ENCODE results near the gene OTP. TPM values are rescaled to one million over a fixed set of nuclear protein-coding genes. Genes with fewer than 3 reads are reported as not detected.

The OTP gene
- not detected in 2 replicates for total RNA-seq (2014; rRNA removed; shearing (Covaris generic))

GRCh38 chr5:77637998-77638762 is at the start of gene OTP:
OTP (minus strand) TSS chr5:77638713; CDS start chr5:77638549, 164 bp downstream.
- no peak for DNase-seq (ENCODE audit: low spot score)

GRCh38 chr5:77683171-77683732 is 44.7 kb upstream of the OTP start:
- no peak for DNase-seq (ENCODE audit: low spot score)

GRCh38 chr5:77670526-77670925 is 32.0 kb upstream of the OTP start:
- no peak for DNase-seq (ENCODE audit: low spot score)

- DNase-seq (ENCODE audit: low spot score), result no peak
Observed at GRCh38 chr5:77669677-77670076, 31.2 kb upstream of the OTP start.

- no peak for DNase-seq (ENCODE audit: low spot score)
Observed at GRCh38 chr5:77663090-77663863, 24.8 kb upstream of the OTP start.

- DNase-seq (ENCODE audit: low spot score), result no peak
Observed at GRCh38 chr5:77662635-77663034, 24.1 kb upstream of the OTP start.

GRCh38 chr5:77658662-77659061 is 20.1 kb upstream of the OTP start:
- DNase-seq (ENCODE audit: low spot score), result no peak

- no peak for DNase-seq (ENCODE audit: low spot score)
Observed at GRCh38 chr5:77651343-77651742, 12.8 kb upstream of the OTP start.

- no peak for DNase-seq (ENCODE audit: low spot score)
Observed at GRCh38 chr5:77650686-77651085, 12.2 kb upstream of the OTP start.

GRCh38 chr5:77649776-77650175 is 11.3 kb upstream of the OTP start:
- DNase-seq (ENCODE audit: low spot score), result no peak

GRCh38 chr5:77645995-77646639 is 7.6 kb upstream of the OTP start:
- DNase-seq (ENCODE audit: low spot score), result no peak

GRCh38 chr5:77645158-77645994 is 6.9 kb upstream of the OTP start:
- no peak for DNase-seq (ENCODE audit: low spot score)

- DNase-seq (ENCODE audit: low spot score), result no peak
Observed at GRCh38 chr5:77644371-77645157, 6.1 kb upstream of the OTP start.

- no peak for DNase-seq (ENCODE audit: low spot score)
Observed at GRCh38 chr5:77643654-77644370, 5.3 kb upstream of the OTP start.

GRCh38 chr5:77642738-77643653 is 4.5 kb upstream of the OTP start:
- no peak for DNase-seq (ENCODE audit: low spot score)

- DNase-seq (ENCODE audit: low spot score), result no peak
Observed at GRCh38 chr5:77641963-77642737, 3.6 kb upstream of the OTP start.

- DNase-seq (ENCODE audit: low spot score), result no peak
Observed at GRCh38 chr5:77641397-77641943, 3.0 kb upstream of the OTP start.
